GM21619 (cell line): ENCODE results near the gene SIGLEC1.

Experiments
- ATAC-seq: cut with Tn5 transposase; IDR thresholded peaks from one replicate; pipeline ENCODE4 v1.9.1; 2021; ENCODE audit not compliant: unreplicated experiment

SIGLEC1 gene

GRCh38 chr20:3712279-3712873 lies at the start of gene SIGLEC1:
Gene SIGLEC1 (minus strand): TSS chr20:3712600. CDS start chr20:3707128, 5,472 bp downstream.
- no peak for ATAC-seq

- no peak for ATAC-seq
These were observed 48.4 kb upstream of the SIGLEC1 start for GRCh38 chr20:3760655-3761348.

GRCh38 chr20:3759884-3760283 lies 47.5 kb upstream of the SIGLEC1 start:
- no peak for ATAC-seq

GRCh38 chr20:3759316-3759823 lies 47.0 kb upstream of the SIGLEC1 start:
- no peak for ATAC-seq

GRCh38 chr20:3758566-3758965 lies 46.2 kb upstream of the SIGLEC1 start:
- ATAC-seq, result no peak

GRCh38 chr20:3757268-3757667 lies 44.9 kb upstream of the SIGLEC1 start:
- ATAC-seq, result no peak

- ATAC-seq, result no peak
These were observed 43.5 kb upstream of the SIGLEC1 start for GRCh38 chr20:3755814-3756480.

GRCh38 chr20:3755269-3755668 lies 42.9 kb upstream of the SIGLEC1 start:
- ATAC-seq, result no peak

- no peak for ATAC-seq
These were observed 41.9 kb upstream of the SIGLEC1 start for GRCh38 chr20:3754276-3754630.

- ATAC-seq, result no peak
These were observed 41.3 kb upstream of the SIGLEC1 start for GRCh38 chr20:3753501-3754275.

GRCh38 chr20:3753098-3753497 lies 40.7 kb upstream of the SIGLEC1 start:
- ATAC-seq, result peak; percentile 55

- ATAC-seq, result no peak
These were observed 40.0 kb upstream of the SIGLEC1 start for GRCh38 chr20:3752386-3752759.

GRCh38 chr20:3751675-3752385 lies 39.4 kb upstream of the SIGLEC1 start:
- ATAC-seq, result no peak

- no peak for ATAC-seq
These were observed 38.9 kb upstream of the SIGLEC1 start for GRCh38 chr20:3751305-3751674.

GRCh38 chr20:3749689-3750531 lies 37.5 kb upstream of the SIGLEC1 start:
- no peak for ATAC-seq

- no peak for ATAC-seq
These were observed 36.8 kb upstream of the SIGLEC1 start for GRCh38 chr20:3749087-3749688.

- ATAC-seq, result no peak
These were observed 35.7 kb upstream of the SIGLEC1 start for GRCh38 chr20:3748073-3748472.

- no peak for ATAC-seq
These were observed 35.1 kb upstream of the SIGLEC1 start for GRCh38 chr20:3747471-3747870.

- ATAC-seq, result no peak
These were observed 33.3 kb upstream of the SIGLEC1 start for GRCh38 chr20:3745686-3746173.
